Colon (tissue), 2 donors: ENCODE data around the gene EFCAB10.

Source experiments
- FAIRE-seq: peaks from 2 replicates; lab custom pipeline; 2012; peaks lifted over from hg19 to GRCh38; lab: Jason Lieb, UNC
- donor health status: control.
- donor health status: control.

EFCAB10 gene

GRCh38 chr7:105581066-105581811 is at the start of gene EFCAB10:
TSS of gene EFCAB10 (minus strand) at chr7:105581493. CDS start at chr7:105581463, 30 bp downstream.
- no peak for FAIRE-seq

- no peak for FAIRE-seq
These were observed 44.7 kb upstream of the EFCAB10 start for GRCh38 chr7:105625986-105626385.

GRCh38 chr7:105623906-105624305 is 42.6 kb upstream of the EFCAB10 start:
- no peak for FAIRE-seq

GRCh38 chr7:105623378-105623777 is 42.1 kb upstream of the EFCAB10 start:
- FAIRE-seq: no peak

- FAIRE-seq: no peak
These were observed 40.9 kb upstream of the EFCAB10 start for GRCh38 chr7:105622106-105622731.

- FAIRE-seq: no peak
These were observed 40.3 kb upstream of the EFCAB10 start for GRCh38 chr7:105621617-105622016.

GRCh38 chr7:105621176-105621575 is 39.9 kb upstream of the EFCAB10 start:
- FAIRE-seq: no peak

- FAIRE-seq: no peak
These were observed 38.3 kb upstream of the EFCAB10 start for GRCh38 chr7:105619590-105619989.

- FAIRE-seq: no peak
These were observed 36.7 kb upstream of the EFCAB10 start for GRCh38 chr7:105618016-105618296.

- no peak for FAIRE-seq
These were observed 36.2 kb upstream of the EFCAB10 start for GRCh38 chr7:105617280-105618015.

- no peak for FAIRE-seq
These were observed 33.1 kb upstream of the EFCAB10 start for GRCh38 chr7:105614341-105614840.

GRCh38 chr7:105613611-105614330 is 32.5 kb upstream of the EFCAB10 start:
- FAIRE-seq: no peak

- no peak for FAIRE-seq
These were observed 31.5 kb upstream of the EFCAB10 start for GRCh38 chr7:105612806-105613205.

GRCh38 chr7:105611856-105612775 is 30.8 kb upstream of the EFCAB10 start:
- FAIRE-seq: no peak

- no peak for FAIRE-seq
These were observed 29.1 kb upstream of the EFCAB10 start for GRCh38 chr7:105610165-105610930.

- FAIRE-seq: no peak
These were observed 21.3 kb upstream of the EFCAB10 start for GRCh38 chr7:105602325-105603305.

- FAIRE-seq: no peak
These were observed 19.6 kb upstream of the EFCAB10 start for GRCh38 chr7:105600720-105601550.

- FAIRE-seq: no peak
These were observed 18.3 kb upstream of the EFCAB10 start for GRCh38 chr7:105599551-105599950.
